Testis (tissue), 3 donors: Measurements from ENCODE around the gene MRPL21. TPM values are rescaled to one million over a fixed set of nuclear protein-coding genes. Genes with fewer than 3 reads are reported as not detected.

ENCODE experiments used
- DNase-seq: peaks from one replicate; pipeline ENCODE4 v3.0.0-alpha.2; 2019
- H3K27ac ChIP-seq, 2 donors: fragments of 200-600 bp; sonication (generic); one replicate each; pipeline ENCODE4 v1.5.1; 2019
- H3K27me3 ChIP-seq: fragments of 200-600 bp; sonication (generic); one replicate; pipeline ENCODE4 v1.5.1; 2019
- H3K36me3 ChIP-seq: fragments of 200-600 bp; sonication (generic); one replicate; pipeline ENCODE4 v1.5.1; 2017; ENCODE audit warnings: low read depth; ENCODE audit errors: missing control alignments
- H3K4me1 ChIP-seq: fragments of 200-600 bp; sonication (generic); one replicate; pipeline ENCODE4 v1.5.1; 2019
- H3K4me3 ChIP-seq, 2 donors: fragments of 200-600 bp; sonication (generic); one replicate each; pipeline ENCODE4 v1.5.1; 2017 to 2019
- H3K9me3 ChIP-seq: fragments of 200-600 bp; sonication (generic); one replicate; pipeline ENCODE4 v1.5.1; 2017
- POLR2A ChIP-seq: fragments of 450-650 bp; IDR thresholded peaks from one replicate; pipeline ENCODE4 v1.6.1; 2017; ENCODE audit warnings: antibody characterized with exemption, mild to moderate bottlenecking, moderate library complexity
- WGBS, 2 donors: methylation state at CpG; one replicate each; pipeline ENCODE4 v1.1.5; 2018; 5-methylcytosine and 5-hydroxymethylcytosine counted together
- intact Hi-C: fragments of 100-400 bp; cut with DNase I; formaldehyde crosslinking; loops from one replicate; pipeline ENCODE4 v1.15.1; 2023; ENCODE audit warnings: low total_unique reads
- polyA plus RNA-seq: library from polyadenylated mRNA; stranded (reverse); fragments of 350-450 nt; fragmentation: Illumina TruSeq; extraction: RNeasy Lipid Tissue Mini Kit (QIAGEN cat#74804); gene quantifications from one replicate; pipeline ENCODE4 v1.2.3, GENCODE V29; 2014; ENCODE audit warnings: low read depth, low replicate concordance; ENCODE audit not compliant: insufficient read depth
- total RNA-seq, 2 donors: library from RNA; depleted of rRNA; stranded (reverse); fragments of >200 nt; gene quantifications; one replicate each; pipeline ENCODE4 v1.2.3, GENCODE V29; 2016
- TF ChIP-seq, protein P1 (sequence below), 3 experiments: fragments of 450-650 bp in 2 of 3; fragments of 200-600 bp in 1 of 3; sonication (generic) in 1 of 3; IDR thresholded peaks; one replicate each; pipeline ENCODE4 v1.5.1; 2016 to 2019; ENCODE audit warnings: antibody characterized with exemption in 3 of 3, mild to moderate bottlenecking in 2 of 3, moderate library complexity in 1 of 3

MRPL21 gene
- total and polyA plus RNA-seq, 3 donors from 2014 or later = 43.2 to 96.2 (median 45.0) TPM

DNA sequence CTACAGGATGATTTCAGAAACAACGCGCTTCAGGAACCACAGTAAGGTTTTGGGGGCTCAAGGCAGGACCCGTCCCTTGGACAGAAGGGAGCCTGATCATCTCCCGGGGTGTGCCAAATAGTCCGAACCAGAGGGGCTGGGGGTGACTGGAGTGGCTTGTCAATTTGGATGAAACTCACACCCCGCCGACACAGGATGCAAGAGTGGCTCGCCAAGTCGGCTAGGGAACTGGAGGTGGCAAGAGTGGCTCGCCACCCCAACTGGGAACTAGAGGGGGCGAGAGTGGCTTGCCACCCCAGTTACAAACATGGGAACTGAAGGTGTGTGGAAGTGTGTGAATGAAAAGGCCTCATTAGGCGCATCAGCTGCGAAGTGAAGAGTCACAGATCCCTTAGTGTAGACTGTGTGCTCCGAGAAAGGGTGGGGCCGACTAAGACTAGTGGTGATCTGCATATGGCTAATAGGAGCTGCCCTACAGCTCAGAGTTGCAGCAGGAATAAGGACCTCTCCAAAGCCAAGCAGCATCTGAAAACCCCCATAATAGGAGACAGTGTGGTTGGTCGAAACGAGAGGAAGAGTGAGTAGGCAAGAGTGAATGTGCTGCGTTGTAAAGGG lies 35.3 kb downstream of the MRPL21 start:
- peaks cover 19% of the 10 kb centered on the region for H3K4me1 ChIP-seq
- H3K27ac ChIP-seq = no peak overlapping the region
- H3K36me3 ChIP-seq = no peaks in the 10 kb centered on the region
- no peak overlapping the region for H3K4me3 ChIP-seq
- TF ChIP-seq, protein P1, sequence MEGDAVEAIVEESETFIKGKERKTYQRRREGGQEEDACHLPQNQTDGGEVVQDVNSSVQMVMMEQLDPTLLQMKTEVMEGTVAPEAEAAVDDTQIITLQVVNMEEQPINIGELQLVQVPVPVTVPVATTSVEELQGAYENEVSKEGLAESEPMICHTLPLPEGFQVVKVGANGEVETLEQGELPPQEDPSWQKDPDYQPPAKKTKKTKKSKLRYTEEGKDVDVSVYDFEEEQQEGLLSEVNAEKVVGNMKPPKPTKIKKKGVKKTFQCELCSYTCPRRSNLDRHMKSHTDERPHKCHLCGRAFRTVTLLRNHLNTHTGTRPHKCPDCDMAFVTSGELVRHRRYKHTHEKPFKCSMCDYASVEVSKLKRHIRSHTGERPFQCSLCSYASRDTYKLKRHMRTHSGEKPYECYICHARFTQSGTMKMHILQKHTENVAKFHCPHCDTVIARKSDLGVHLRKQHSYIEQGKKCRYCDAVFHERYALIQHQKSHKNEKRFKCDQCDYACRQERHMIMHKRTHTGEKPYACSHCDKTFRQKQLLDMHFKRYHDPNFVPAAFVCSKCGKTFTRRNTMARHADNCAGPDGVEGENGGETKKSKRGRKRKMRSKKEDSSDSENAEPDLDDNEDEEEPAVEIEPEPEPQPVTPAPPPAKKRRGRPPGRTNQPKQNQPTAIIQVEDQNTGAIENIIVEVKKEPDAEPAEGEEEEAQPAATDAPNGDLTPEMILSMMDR (IDR thresholded peaks at IDR 0.05) = no peak
- TF ChIP-seq POLR2A = no peak
- no peaks in the 10 kb centered on the region for H3K9me3 ChIP-seq
- WGBS, 2 donors = 71 to 73% methylated on average over 18 of the region's 18 CpGs
- intact Hi-C loops = no loop called here
- no peak for DNase-seq
- H3K27me3 ChIP-seq = no peaks in the 10 kb centered on the region

DNA sequence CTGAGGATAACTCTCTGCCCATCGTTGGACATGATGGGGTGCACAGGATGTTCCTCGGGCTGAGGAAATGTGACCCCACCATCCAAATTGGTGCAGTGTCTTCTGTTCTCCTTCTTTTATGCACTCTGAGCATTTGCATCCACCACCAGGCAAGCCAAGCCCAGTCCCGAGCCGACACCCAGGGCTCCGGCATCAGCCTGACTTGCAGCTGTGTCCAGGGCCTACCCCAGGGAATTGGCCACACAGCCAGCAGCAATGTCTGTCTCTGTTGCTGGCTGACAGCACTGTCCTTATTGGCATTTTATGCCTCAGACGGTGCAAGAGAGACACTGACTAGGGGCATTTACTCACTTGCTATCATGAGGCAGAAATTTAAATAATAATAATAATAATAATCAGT lies 36.6 kb downstream of the MRPL21 start:
- no peak overlapping the region for H3K4me3 ChIP-seq
- no peaks in the 10 kb centered on the region for H3K9me3 ChIP-seq
- TF ChIP-seq, protein P1 (IDR thresholded peaks at IDR 0.05) = no peak
- H3K27me3 ChIP-seq = no peaks in the 10 kb centered on the region
- intact Hi-C loops = no loop called here
- 34 to 41% methylated on average over 6 of the region's 6 CpGs for WGBS, 2 donors
- peaks cover 11% of the 10 kb centered on the region for H3K4me1 ChIP-seq
- H3K27ac ChIP-seq = no peak overlapping the region
- H3K36me3 ChIP-seq = no peaks in the 10 kb centered on the region
- DNase-seq = no peak

DNA sequence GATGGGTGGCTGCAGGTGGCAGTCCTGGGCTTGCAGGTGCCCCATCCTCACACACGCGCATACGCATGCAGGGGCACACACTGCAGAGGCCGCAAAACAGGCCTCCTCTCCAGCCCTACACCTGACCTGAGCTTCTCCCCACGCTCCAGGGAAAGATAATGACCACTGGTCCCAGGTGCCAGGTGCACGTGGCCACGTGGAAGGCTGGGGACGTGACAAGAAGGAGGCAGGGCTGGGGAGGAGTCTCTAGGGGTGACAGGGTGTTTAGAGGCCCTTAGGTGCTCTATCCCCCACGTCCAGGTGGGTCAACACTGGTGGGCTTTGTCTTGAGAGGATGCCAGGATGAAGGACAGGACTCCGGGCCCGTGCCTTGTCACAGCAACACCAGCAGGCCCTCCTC lies 38.4 kb downstream of the MRPL21 start:
- no peaks in the 10 kb centered on the region for H3K9me3 ChIP-seq
- peaks cover 10% of the 10 kb centered on the region for H3K4me1 ChIP-seq
- H3K36me3 ChIP-seq = no peaks in the 10 kb centered on the region
- WGBS, 2 donors = 90% methylated on average over 8 to 11 of the region's 11 CpGs
- intact Hi-C loops = no loop called here
- no peak for DNase-seq
- no peak overlapping the region for H3K4me3 ChIP-seq
- no peaks in the 10 kb centered on the region for H3K27me3 ChIP-seq
- TF ChIP-seq, protein P1 (IDR thresholded peaks at IDR 0.05) = no peak
- no peak for TF ChIP-seq POLR2A
- no peak overlapping the region for H3K27ac ChIP-seq

DNA sequence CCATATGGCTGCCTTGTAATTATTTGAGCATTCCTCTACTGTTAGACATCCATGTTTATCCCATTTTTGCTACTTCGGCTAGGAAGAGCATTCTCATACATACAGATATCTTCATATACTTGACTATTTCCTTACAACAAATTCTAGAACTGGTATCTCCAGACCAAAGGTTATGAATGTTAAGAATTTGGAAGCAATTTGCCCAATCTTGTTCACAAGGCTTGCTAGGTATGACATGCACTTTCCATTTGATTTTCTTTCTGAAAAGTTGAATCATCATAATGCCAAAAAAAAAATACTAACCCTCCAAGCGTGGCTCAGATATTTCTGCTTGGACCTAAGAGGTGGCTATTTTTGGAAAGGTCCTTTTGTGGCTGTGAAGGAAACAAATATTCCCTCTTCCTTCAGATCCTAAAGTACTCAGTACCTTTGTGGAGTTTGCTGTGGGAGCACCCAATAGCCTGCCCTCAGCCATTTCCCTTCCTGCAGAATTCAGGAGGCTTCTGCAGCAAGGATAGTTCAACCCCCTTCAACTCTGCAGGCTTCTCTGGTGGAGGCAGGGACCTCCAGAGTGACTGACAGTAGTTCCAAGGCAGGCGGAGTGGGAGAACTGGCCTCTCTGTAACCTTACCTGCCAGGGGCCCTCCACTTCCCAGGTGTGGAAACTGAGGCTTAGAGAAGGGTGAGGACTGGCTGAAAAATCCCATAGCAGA lies 39.9 kb downstream of the MRPL21 start:
- intact Hi-C loops = no loop called here
- H3K27ac ChIP-seq = no peak overlapping the region
- H3K4me3 ChIP-seq = no peak overlapping the region
- H3K9me3 ChIP-seq = no peaks in the 10 kb centered on the region
- no peaks in the 10 kb centered on the region for H3K4me1 ChIP-seq
- TF ChIP-seq, protein P1 (IDR thresholded peaks at IDR 0.05) = no peak
- TF ChIP-seq POLR2A = no peak
- DNase-seq = no peak
- H3K27me3 ChIP-seq = no peaks in the 10 kb centered on the region
- H3K36me3 ChIP-seq = no peaks in the 10 kb centered on the region
- 89 to 91% methylated on average over 3 of the region's 3 CpGs for WGBS, 2 donors

DNA sequence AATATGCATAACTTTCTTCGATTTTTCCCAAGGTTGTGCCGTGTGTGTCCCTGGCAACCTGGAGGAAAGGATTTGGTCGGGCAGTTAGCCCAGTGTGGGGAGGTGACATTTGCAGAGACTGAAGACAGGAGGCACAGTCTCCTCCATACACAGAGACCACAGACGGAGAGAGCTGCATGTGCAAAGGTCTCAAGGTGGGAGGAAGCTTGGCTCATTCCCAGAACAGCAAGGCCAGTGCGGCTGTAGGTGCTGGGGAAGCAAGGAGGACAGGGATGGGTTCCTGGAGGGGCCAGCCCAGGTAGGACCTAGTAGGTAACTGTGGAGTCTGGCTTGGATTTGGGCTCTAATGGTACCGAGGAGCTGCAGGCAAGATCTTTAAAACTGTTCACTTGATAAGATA lies 41.2 kb downstream of the MRPL21 start:
- Histone ChIP-seq H3K27me3 (no peaks in the 10 kb centered on the region), H3K27ac (no peak overlapping the region), H3K9me3 (no peaks in the 10 kb centered on the region), H3K36me3 (no peaks in the 10 kb centered on the region), H3K4me3 (no peak overlapping the region), H3K4me1 (peaks cover 2% of the 10 kb centered on the region)
- intact Hi-C loops = no loop called here
- no peak for DNase-seq
- TF ChIP-seq, protein P1 (IDR thresholded peaks at IDR 0.05) = no peak
- no peak for TF ChIP-seq POLR2A
- 64 to 77% methylated on average over 6 of the region's 6 CpGs for WGBS, 2 donors
